Measurements from ENCODE around the gene OR4Q3.
"Not testable (repeated sequence)": the region's sequence is repeated elsewhere in the genome, so short reads cannot be mapped to it uniquely, and the experiment has no call there.

OR4Q3 gene

DNA sequence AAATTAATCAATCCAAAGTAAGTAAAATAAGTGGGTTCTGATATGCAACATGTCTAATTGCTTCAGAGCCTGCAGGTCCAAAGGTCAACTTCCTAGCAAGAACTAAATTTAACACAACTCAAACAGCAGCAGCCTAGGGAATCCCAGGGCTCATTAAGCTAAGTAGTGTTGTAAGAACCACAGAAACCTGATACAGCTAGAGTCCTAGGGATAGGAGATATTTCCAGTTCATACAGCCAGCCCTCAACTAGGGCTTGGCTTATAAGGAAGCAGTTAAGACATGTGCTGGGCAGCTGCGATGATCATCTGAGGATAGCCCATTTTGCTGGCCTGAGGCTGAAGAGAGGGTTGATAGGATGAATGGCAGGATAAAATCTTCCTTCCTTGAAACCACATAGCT, at the start of gene OR4Q3:
Gene OR4Q3, plus strand, starts transcription at position 316 of the 400 bp plus-strand sequence.
- no peak for DNase-seq

DNA sequence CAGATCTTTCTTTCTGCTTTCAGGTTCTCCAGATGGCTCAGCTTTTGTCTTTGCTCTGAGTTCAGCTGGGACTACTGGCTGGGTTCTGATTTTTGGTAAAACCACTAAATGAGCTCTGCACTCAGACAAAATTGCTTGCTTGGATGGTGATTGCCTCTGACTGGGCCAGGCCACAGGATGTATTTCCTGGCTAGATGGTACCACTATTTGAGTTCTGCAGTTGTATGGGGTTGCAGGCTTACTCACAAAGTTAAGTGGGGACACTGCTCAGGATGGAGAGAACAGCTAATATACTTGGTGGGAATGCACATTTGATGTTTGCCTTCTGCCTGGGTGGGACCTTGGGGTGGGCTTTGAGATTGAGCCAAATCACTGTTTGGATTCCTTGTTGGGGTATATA, 14.0 kb upstream of the OR4Q3 start:
- DNase-seq, result no peak

DNA sequence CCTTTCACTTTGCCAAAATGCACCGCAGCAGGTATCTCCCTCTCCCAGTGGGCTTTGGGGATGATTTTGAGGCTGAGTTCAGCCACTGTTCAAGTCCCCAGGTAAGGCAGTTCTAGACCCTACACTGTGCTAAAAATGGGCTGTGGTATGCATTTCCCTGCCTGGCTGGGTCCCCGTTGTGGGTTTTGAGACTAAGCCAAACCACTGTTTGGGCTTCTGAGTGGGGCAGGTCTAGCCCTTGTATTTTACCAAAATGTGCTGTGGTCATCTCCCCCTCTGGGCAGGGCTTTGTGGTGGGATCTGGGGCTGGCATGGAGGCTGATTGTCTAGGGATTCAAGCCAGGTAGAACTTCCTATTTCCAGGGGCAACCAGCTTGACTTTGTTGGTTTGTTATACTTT, 13.6 kb upstream of the OR4Q3 start:
- DNase-seq, result no peak

DNA sequence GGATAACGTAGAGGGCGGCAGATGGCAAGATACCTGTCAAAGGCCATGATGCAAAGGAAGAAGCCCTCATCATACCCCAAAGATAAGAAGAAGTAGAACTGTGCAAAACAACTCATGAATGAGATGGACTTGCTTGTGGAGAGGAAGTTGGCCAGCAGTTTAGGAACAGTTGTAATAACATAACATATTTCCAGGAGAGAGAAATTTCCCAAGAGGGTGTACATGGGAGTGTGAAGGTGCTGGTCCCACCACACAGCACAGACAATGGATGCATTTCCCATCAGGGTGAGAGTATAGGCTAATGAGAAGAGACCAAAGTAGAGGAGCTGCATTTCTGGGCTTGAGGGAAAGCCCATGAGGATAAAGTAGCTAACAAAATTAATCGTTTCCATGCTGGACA, 9.5 kb upstream of the OR4Q3 start:
- DNase-seq, result not testable (repeated sequence)

DNA sequence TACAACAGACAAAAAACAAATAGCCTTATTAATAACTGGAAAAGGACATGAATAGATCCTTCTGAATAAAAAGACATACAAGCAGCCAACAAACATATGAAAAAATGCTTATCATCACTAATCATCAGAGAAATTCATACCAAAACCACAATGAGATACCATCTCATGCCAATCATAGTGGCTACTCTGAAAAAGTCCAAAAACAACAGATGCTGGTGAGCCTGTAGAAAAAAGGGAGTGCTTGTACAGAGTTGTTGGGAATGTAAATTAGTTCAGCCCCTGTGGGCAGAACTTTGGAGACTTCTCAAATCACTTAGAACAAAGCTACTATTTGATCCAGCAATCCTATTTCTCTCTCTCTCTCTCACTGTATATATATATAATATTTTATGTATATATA, 8.9 kb downstream of the OR4Q3 start:
- not testable (repeated sequence) for DNase-seq

DNA sequence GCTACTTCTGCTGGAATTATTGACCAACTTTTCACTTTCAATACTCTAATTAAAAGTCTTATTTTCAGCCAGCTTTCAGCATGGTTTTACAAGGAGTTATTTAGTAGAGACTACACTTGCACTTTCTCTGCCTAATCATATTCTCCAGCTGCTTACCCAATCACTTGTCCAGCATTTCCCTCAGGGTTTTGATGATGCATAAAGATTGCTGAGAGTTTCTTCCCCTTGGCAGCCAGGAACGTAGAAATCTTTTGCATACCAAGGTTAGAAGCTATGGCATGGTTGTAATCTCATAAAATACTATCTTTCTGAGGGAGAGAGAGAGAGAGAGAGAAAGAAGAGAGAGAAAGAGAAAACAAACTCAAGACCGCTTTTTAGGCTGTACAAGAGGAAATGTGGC, 10.8 kb downstream of the OR4Q3 start:
- DNase-seq, result no peak

DNA sequence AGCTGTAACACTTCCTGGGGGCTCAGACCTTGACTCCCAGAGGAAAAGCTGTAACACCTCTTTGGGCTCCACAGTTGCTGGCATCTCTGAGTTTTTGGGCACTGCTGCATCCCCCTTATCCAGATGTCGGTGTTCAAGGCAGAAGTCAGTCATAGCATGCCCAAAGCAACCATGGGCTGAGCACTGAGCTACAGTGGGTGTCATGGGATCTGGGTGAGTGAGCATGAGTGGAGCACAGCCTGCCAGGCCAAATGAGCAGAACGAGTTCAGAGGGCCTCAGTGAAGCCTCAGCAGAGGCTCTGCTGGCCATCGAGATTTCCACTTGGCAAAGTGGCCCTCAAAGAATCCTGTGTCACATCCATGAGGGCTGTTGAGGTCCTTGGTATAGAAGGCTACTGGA, 28.1 kb downstream of the OR4Q3 start:
- not testable (repeated sequence) for DNase-seq

DNA sequence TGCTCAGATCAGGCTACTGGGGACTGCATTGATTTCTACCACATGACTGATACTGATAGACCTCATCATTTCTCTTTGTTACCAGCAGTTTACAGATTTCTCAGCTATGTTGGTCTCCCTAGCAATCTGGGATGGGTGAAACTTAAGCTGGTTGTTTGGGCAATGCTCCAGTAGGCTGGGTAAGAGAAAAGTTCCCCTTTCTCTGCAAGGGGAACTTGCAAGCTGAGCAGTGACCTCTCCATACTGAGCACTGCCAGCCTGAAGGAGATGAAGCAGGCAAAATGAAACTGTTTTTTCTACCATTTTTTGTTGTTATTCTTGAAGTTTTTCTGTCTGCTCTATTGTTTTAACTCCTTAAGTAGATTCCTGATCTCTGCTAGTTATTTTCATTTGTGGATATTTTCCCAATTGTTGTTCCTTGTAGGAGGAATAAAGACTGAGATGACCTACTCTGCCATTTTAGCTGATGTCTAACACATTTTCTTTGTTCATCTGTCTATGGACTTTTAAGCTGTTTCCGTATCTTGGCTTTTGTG, 28.6 kb downstream of the OR4Q3 start:
- DNase-seq, result no peak

DNA sequence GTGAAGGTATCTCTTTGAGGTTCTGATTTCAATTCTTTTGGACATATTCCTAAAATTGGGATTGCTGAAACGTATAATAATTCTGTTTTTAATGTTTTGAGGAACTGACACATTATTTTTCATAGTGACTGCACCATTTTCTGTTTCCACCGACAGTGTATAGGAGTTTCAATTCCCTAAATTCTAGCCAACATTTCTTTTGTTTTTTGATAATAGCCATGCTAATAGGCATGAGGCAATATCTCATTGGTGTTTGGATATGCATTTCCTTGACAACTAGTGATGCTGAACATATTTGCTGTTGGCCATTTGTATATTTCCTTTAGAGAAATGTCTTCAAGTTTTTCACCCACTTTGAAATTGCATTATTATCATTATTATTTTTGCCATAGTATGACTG, 29.1 kb downstream of the OR4Q3 start:
- DNase-seq, result not testable (repeated sequence)

DNA sequence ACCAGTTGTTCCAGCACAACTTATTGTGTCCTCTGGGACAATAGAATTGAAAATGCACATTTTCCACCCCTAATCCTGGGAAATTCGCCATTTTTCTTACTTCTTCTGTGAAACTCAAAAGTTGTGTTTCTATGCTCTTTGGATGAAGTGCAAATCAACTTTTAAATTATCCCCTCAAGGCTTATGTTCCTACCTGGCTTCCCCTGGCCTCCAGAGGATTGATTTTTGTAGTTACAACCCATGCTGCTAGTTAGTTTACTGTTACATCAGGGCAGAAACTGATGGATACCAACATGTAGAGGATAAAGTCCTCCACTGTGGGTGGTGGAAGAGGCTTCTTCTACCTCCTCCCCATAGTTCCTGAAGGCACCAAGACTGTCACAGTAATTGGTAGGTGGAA, 29.8 kb downstream of the OR4Q3 start, which contains the start of gene OR4M1:
Gene OR4M1, plus strand, starts transcription at position 301 of the 400 bp plus-strand sequence. CDS start 6,819 bp downstream, outside the sequence.
- not testable (repeated sequence) for DNase-seq

DNA sequence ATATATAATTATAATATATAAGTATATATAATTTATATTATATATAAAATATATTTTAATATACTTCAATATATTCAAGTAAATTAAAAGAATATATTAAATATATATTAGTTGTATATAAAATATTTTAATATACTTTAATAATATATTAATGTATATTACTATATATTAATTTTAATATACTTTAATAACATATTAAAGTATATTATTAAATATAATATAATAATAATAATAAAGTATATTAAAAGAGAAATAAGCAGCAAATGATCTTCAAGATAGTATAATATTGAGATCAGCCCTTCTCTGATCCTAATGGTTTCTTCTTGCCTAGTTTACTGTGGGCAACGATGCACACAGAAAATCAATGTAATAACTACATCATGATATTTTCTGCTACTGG, 32.2 kb downstream of the OR4Q3 start:
- no peak for DNase-seq

DNA sequence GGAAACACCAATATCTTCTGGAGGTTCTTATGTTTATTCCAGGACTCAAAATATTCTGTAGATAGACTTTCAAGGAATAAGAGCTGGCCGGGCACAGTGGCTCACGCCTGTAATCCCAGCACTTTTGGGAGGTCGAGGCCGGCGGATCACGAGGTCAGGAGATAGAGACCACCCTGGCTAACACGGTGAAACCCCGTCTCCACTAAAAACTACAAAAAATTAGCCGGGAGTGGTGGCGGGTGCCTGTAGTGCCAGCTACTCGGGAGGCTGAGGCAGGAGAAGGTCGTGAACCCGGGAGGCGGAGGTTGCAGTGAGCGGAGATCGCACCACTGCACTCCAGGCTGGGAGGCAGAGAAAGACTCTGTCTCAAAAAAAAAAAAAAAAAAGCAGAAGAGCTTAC, 42.5 kb downstream of the OR4Q3 start:
- DNase-seq, result not testable (repeated sequence)

DNA sequence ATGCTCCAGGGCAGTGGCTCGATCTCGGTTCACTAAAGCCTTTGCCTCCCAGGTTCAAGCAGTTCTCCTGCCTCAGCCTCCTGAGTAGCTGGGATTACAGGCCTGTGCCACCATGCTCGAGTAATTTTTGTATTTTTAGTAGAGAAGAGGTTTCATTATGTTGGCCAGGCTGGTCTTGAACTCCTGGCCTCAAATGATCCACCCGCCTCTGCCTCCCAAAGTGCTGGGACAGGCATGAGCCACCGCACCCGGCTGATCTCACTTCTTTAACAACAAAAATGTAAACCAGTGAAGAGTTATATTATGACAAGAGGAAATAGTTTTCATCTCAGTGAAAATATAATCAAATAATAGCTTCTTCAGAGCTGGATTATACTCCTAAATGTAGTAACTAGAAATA, 43.9 kb downstream of the OR4Q3 start:
- not testable (repeated sequence) for DNase-seq

DNA sequence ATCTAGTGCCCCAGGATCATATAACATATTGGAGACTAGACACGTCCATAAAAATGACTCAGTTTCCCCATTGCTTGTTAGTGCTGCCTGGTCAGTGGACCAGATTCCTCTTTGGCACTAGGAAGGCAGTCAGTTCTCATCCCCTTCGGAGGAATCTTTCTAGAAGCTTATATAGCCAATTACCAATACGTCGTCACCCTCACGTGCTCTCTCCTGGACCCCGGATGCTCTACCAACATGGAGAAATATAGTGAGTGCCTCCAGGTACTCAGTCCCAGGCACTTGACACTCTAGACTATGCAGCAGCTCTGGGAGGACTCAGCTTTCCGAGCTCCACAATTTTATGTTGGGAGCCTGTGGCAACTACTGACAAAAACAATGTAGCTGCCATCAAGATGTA, 44.8 kb downstream of the OR4Q3 start:
- DNase-seq, result not testable (repeated sequence)

DNA sequence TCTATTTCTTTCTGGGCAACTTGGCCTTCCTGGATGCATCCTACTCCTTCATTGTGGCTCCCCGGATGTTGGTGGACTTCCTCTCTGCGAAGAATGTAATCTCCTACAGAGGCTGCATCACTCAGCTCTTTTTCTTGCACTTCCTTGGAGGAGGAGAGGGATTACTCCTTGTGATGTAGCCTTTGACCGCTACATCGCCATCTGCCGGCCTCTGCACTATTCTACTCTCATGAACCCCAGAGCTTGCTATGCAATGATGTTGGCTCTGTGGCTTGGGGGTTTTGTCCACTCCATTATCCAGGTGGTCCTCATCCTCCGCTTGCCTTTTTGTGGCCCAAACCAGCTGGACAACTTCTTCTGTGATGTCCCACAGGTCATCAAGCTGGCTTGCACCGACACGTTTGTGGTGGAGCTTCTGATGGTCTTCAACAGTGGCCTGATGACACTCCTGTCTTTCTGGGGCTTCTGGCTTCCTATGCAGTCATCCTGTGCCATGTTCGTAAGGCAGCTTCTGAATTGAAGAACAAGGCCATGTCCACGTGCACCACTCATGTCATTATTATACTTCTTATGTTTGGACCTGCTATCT, 53.2 kb downstream of the OR4Q3 start:
- DNase-seq, result not testable (repeated sequence)
